ENCODE data around the gene TRIM37. TPM values are rescaled to one million over a fixed set of nuclear protein-coding genes. Genes with fewer than 3 reads are reported as not detected.

Gene TRIM37
- total and polyA plus RNA-seq, 4 donors = 5.4 to 12.9 (median 8.1) TPM

DNA sequence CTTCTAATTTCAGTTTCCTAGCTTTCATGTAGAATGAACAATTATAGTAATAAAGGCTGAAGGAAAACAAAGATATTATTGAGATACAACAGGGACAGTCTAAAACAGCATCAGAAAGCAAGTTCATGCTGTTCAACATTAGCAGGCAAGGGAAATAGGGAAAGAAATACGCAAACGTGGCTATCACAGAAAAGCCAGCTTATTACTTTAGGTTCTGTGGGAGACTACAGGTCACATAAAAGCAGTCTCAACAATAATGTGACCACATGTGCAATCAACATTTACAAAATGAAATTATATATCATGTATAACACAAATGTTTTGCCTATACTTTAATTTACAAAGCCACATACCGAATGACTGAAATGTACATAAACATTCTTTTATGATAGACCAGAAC is 4.9 kb upstream of the TRIM37 start:
- H3K9me3 ChIP-seq (ENCODE audit: control insufficient read depth in 4 of 4, low read length in 3 of 4) = no peaks in the 10 kb centered on the region
- H3K27me3 ChIP-seq (ENCODE audit: control insufficient read depth in 4 of 4, insufficient read depth in 4 of 4, low read length in 3 of 4) = no peaks in the 10 kb centered on the region
- no peak overlapping the region for H3K4me3 ChIP-seq (ENCODE audit: low read depth in 1 of 3, low read length in 3 of 3)
- H3K36me3 ChIP-seq (ENCODE audit: control insufficient read depth in 4 of 4, insufficient read depth in 3 of 4, low read depth in 1 of 4, low read length in 3 of 4) = peaks cover 0 to 2% (median 0%) of the 10 kb centered on the region in 4 donors
- H3K9ac ChIP-seq (ENCODE audit: low read depth in 1 of 2, low read length in 2 of 2) = no peak overlapping the region
- TF ChIP-seq JUND (IDR thresholded peaks at IDR 0.05) (no peak), GABPA (IDR thresholded peaks at IDR 0.05 in 1 of 2, conservative IDR thresholded peaks at IDR 0.05 in 1 of 2) (no peak), MAX (IDR thresholded peaks at IDR 0.05) (no peak), EGR1 (IDR thresholded peaks at IDR 0.05; ENCODE audit: low read depth in 2 of 2) (no peak), RAD21 (IDR thresholded peaks at IDR 0.05) (no peak), YY1 (IDR thresholded peaks at IDR 0.05) (no peak), CTCF (IDR thresholded peaks at IDR 0.05; ENCODE audit: low read depth, low read length, missing input control) (no peak), RXRA (IDR thresholded peaks at IDR 0.05) (no peak), HNF4A (conservative IDR thresholded peaks at IDR 0.05) (no peak), FOXA1 (IDR thresholded peaks at IDR 0.05) (no peak), NR2F2 (IDR thresholded peaks at IDR 0.05) (no peak), TAF1 (conservative IDR thresholded peaks at IDR 0.05) (no peak), HNF4G (IDR thresholded peaks at IDR 0.05) (no peak)
- TF ChIP-seq, protein P1, sequence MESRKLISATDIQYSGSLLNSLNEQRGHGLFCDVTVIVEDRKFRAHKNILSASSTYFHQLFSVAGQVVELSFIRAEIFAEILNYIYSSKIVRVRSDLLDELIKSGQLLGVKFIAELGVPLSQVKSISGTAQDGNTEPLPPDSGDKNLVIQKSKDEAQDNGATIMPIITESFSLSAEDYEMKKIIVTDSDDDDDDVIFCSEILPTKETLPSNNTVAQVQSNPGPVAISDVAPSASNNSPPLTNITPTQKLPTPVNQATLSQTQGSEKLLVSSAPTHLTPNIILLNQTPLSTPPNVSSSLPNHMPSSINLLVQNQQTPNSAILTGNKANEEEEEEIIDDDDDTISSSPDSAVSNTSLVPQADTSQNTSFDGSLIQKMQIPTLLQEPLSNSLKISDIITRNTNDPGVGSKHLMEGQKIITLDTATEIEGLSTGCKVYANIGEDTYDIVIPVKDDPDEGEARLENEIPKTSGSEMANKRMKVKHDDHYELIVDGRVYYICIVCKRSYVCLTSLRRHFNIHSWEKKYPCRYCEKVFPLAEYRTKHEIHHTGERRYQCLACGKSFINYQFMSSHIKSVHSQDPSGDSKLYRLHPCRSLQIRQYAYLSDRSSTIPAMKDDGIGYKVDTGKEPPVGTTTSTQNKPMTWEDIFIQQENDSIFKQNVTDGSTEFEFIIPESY (IDR thresholded peaks at IDR 0.05) = no peak
- TF ChIP-seq, protein P2, sequence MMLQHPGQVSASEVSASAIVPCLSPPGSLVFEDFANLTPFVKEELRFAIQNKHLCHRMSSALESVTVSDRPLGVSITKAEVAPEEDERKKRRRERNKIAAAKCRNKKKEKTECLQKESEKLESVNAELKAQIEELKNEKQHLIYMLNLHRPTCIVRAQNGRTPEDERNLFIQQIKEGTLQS (IDR thresholded peaks at IDR 0.05) = no peak
- TF ChIP-seq, protein P3, sequence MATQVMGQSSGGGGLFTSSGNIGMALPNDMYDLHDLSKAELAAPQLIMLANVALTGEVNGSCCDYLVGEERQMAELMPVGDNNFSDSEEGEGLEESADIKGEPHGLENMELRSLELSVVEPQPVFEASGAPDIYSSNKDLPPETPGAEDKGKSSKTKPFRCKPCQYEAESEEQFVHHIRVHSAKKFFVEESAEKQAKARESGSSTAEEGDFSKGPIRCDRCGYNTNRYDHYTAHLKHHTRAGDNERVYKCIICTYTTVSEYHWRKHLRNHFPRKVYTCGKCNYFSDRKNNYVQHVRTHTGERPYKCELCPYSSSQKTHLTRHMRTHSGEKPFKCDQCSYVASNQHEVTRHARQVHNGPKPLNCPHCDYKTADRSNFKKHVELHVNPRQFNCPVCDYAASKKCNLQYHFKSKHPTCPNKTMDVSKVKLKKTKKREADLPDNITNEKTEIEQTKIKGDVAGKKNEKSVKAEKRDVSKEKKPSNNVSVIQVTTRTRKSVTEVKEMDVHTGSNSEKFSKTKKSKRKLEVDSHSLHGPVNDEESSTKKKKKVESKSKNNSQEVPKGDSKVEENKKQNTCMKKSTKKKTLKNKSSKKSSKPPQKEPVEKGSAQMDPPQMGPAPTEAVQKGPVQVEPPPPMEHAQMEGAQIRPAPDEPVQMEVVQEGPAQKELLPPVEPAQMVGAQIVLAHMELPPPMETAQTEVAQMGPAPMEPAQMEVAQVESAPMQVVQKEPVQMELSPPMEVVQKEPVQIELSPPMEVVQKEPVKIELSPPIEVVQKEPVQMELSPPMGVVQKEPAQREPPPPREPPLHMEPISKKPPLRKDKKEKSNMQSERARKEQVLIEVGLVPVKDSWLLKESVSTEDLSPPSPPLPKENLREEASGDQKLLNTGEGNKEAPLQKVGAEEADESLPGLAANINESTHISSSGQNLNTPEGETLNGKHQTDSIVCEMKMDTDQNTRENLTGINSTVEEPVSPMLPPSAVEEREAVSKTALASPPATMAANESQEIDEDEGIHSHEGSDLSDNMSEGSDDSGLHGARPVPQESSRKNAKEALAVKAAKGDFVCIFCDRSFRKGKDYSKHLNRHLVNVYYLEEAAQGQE (IDR thresholded peaks at IDR 0.05) = no peak
- no peak for DNase-seq (ENCODE audit: low spot score)
- H3K4me1 ChIP-seq (ENCODE audit: control insufficient read depth in 4 of 4, insufficient read depth in 4 of 4, low read length in 3 of 4) = peaks cover 0 to 7% (median 5%) of the 10 kb centered on the region in 4 donors
- H3K27ac ChIP-seq (ENCODE audit: low read depth in 1 of 2, low read length in 2 of 2) = no peak overlapping the region
- WGBS = 91% methylated on average over 3 of the region's 3 CpGs

GRCh38 chr17:59110973-59111372 is 4.3 kb upstream of the TRIM37 start:
- Histone ChIP-seq H3K9me3 (ENCODE audit: control insufficient read depth in 4 of 4, low read length in 3 of 4) (no peaks in the 10 kb centered on the region), H3K27me3 (ENCODE audit: control insufficient read depth in 4 of 4, insufficient read depth in 4 of 4, low read length in 3 of 4) (no peaks in the 10 kb centered on the region), H3K4me3 (ENCODE audit: low read depth in 1 of 3, low read length in 3 of 3) (no peak overlapping the region), H3K9ac (ENCODE audit: low read depth in 1 of 2, low read length in 2 of 2) (no peak overlapping the region), H3K27ac (ENCODE audit: low read depth in 1 of 2, low read length in 2 of 2) (no peak overlapping the region), H3K36me3 (ENCODE audit: control insufficient read depth in 4 of 4, insufficient read depth in 3 of 4, low read depth in 1 of 4, low read length in 3 of 4) (peaks cover 0 to 2% (median 0%) of the 10 kb centered on the region in 4 donors), H3K4me1 (ENCODE audit: control insufficient read depth in 4 of 4, insufficient read depth in 4 of 4, low read length in 3 of 4) (peaks cover 0 to 9% (median 7%) of the 10 kb centered on the region in 4 donors)
- DNase-seq (ENCODE audit: low spot score) = no peak
- TF ChIP-seq SP1 (IDR thresholded peaks at IDR 0.05) = no peak
- TF ChIP-seq GABPA (IDR thresholded peaks at IDR 0.05 in 1 of 2, conservative IDR thresholded peaks at IDR 0.05 in 1 of 2) = no peak
- no peak for TF ChIP-seq RXRA (IDR thresholded peaks at IDR 0.05)
- no peak for TF ChIP-seq HNF4G (IDR thresholded peaks at IDR 0.05)
- no peak for TF ChIP-seq HNF4A (conservative IDR thresholded peaks at IDR 0.05)
- no peak for TF ChIP-seq FOXA1 (IDR thresholded peaks at IDR 0.05)
- no peak for TF ChIP-seq YY1 (IDR thresholded peaks at IDR 0.05)
- TF ChIP-seq FOXA2 (IDR thresholded peaks at IDR 0.05) = no peak
- TF ChIP-seq, protein P3 (IDR thresholded peaks at IDR 0.05) = no peak
- no peak for TF ChIP-seq RAD21 (IDR thresholded peaks at IDR 0.05)
- TF ChIP-seq, protein P2 (IDR thresholded peaks at IDR 0.05) = no peak
- no peak for TF ChIP-seq NR2F2 (IDR thresholded peaks at IDR 0.05)
- TF ChIP-seq, protein P1 (IDR thresholded peaks at IDR 0.05) = no peak

All from liver (tissue), 9 donors.